NB4 (cell line): ENCODE results near the gene TEC.
"Not testable (repeated sequence)": the region's sequence is repeated elsewhere in the genome, so short reads cannot be mapped to it uniquely, and the experiment has no call there.

Experiments used
- DNase-seq: peaks from one replicate; pipeline ENCODE4 v3.0.0; 2010; ENCODE audit warnings: low read depth
- H3K4me3 ChIP-seq: one replicate; pipeline ENCODE4 v1.5.1; 2011; ENCODE audit warnings: mild to moderate bottlenecking, low read depth, low read length, moderate library complexity
- CTCF ChIP-seq: IDR thresholded peaks from one replicate; pipeline ENCODE4 v1.5.1; 2012; ENCODE audit warnings: low read depth, low read length
- MAX ChIP-seq: IDR thresholded peaks from 2 replicates; pipeline ENCODE4 v1.6.1; 2011; ENCODE audit warnings: low read depth, low read length
- MYC ChIP-seq: IDR thresholded peaks from 2 replicates; pipeline ENCODE4 v1.6.1; 2011; ENCODE audit warnings: low read depth, low read length
- POLR2A ChIP-seq: IDR thresholded peaks from 2 replicates; pipeline ENCODE4 v1.6.1; 2011; ENCODE audit warnings: mild to moderate bottlenecking; ENCODE audit not compliant: insufficient read length; ENCODE audit errors: extremely low read depth

Gene TEC

GRCh38 chr4:48300004-48300403, 30.4 kb upstream of the TEC start:
- no peak for DNase-seq
- TF ChIP-seq POLR2A: no peak
- no peak for TF ChIP-seq MAX
- TF ChIP-seq MYC: no peak
- TF ChIP-seq CTCF: no peak
- no peak overlapping the region for H3K4me3 ChIP-seq

GRCh38 chr4:48299560-48299959, 29.9 kb upstream of the TEC start:
- no peak overlapping the region for H3K4me3 ChIP-seq
- TF ChIP-seq MAX (no peak), POLR2A (no peak), MYC (no peak), CTCF (no peak)
- DNase-seq: no peak

- peak; percentile 24 for DNase-seq
- H3K4me3 ChIP-seq: no peak overlapping the region
- no peak for TF ChIP-seq CTCF
- TF ChIP-seq POLR2A: no peak
Measured at GRCh38 chr4:48297256-48297846, 27.7 kb upstream of the TEC start.

- no peak for DNase-seq
- H3K4me3 ChIP-seq: no peak overlapping the region
- TF ChIP-seq CTCF (no peak), POLR2A (no peak), MYC (no peak), MAX (no peak)
Measured at GRCh38 chr4:48296365-48296764, 26.7 kb upstream of the TEC start.

GRCh38 chr4:48295116-48295515, 25.5 kb upstream of the TEC start:
- no peak for DNase-seq
- TF ChIP-seq POLR2A (no peak), MAX (no peak), MYC (no peak), CTCF (no peak)
- no peak overlapping the region for H3K4me3 ChIP-seq

GRCh38 chr4:48292218-48292790, 22.7 kb upstream of the TEC start:
- not testable (repeated sequence) for H3K4me3 ChIP-seq, DNase-seq
